HT1080 (cell line): ENCODE data around the gene MOB1A. TPM values are rescaled to one million over a fixed set of nuclear protein-coding genes. Genes with fewer than 3 reads are reported as not detected.
"Not testable (repeated sequence)": the region's sequence is repeated elsewhere in the genome, so short reads cannot be mapped to it uniquely, and the experiment has no call there.

Experiments
- DNase-seq: peaks from one replicate; pipeline ENCODE4 v3.0.0-alpha.2; 2015; ENCODE audit warnings: low read depth
- total RNA-seq: library from RNA; depleted of rRNA; stranded (reverse); fragments of >200 nt; shearing (Covaris generic); gene quantifications from 2 replicates; pipeline ENCODE4 v1.2.3, GENCODE V29; 2014

Gene MOB1A
- total RNA-seq, 1 experiment from 2014 or later, result 83.8 TPM

GRCh38 chr2:74149570-74150319 lies 28.9 kb downstream of the MOB1A start:
- DNase-seq, result no peak

DNA sequence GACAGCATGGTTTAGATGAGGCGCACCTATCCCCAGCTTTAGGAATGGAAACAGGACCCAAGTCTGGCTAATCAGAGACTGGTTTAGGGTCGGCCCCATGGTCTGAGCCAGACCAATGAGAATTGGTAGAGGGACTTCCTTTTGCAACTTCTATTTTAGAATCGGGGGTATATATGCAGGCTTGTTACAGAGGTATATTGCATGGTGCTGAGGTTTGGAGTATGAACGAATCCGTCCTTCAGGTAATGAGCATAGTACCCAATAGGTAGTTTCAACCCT lies 29.5 kb downstream of the MOB1A start:
- DNase-seq, result no peak

DNA sequence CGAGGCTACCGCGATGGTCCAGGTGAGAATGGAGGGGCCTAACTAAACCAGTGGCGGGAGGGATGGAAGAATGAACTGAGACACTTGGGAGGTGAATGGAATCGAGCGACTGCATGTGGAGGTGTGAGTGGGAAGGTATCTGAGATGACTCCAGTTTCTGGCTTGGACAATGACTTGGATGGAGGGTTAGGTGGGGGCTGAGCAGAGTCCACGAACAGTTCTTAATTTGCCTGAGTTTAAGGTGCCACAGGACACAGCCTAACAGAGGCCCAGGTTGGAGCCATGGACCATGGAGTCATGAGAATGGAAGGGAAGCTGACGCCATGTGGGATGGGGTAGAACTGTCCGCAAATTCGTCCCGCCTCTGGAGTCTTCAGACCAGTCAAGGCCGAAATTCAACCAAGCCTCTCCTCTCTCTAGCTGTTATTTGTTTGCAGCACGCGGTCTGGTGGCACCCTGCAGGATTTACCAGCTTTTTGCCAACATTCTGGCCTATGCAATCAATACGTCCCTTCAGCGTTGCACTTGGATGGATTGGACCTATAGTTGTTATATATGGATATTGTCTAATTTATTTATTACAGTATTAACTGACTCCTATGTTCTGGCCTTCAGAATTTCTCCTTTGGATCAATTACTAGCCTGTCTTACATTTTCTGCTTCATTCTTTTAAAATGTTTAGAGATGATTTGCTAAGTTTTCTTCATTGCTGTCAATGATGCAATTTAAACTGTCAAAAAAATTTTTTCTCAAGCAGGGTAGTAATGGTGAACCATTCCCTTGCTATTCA lies 30.0 kb downstream of the MOB1A start:
- peak; percentile 6 for DNase-seq

- DNase-seq, result peak; percentile 76
These were observed 30.8 kb downstream of the MOB1A start, which contains the start of gene BOLA3 for GRCh38 chr2:74147727-74148456. Gene BOLA3, minus strand, starts transcription at chr2:74147912. Its CDS starts 38 bp downstream, at chr2:74147874.

GRCh38 chr2:74146929-74147726 lies 31.6 kb downstream of the MOB1A start:
- no peak for DNase-seq

GRCh38 chr2:74142340-74142739 lies 36.3 kb downstream of the MOB1A start:
- no peak for DNase-seq

DNA sequence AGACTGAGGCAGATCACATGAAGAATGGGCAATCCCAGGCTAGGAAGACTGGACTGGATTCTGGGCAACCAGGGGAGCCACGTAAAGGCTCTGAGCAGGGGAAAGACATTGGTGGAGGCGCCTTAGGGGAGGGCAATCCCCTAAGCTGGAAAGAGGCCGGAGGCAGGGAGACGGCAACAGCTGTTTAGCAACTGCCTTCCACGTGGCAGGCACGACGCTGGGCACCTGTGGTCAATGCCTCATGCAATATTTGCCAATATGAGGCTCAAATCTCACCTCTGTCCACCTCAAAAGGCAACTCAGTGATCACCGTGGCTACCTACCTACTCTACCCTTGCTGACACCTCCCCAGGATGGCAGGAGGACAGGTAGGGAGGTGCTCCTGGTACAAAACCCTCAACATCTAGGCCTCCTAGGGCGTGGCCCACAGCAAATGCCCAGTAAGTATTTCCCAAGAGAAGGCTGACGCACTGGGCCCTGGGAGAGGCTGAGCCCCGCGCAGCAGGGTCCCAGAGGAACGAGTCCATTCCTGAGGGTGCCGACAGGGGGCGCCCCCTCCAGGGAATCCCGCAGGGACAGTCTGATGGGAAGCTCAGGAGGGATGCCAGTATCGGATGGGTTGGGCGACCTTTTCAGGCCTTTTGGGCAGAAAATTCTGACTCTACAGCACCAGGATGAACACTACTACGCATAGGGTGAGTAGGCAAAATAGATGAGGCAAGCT lies 39.9 kb downstream of the MOB1A start:
- no peak for DNase-seq

DNA sequence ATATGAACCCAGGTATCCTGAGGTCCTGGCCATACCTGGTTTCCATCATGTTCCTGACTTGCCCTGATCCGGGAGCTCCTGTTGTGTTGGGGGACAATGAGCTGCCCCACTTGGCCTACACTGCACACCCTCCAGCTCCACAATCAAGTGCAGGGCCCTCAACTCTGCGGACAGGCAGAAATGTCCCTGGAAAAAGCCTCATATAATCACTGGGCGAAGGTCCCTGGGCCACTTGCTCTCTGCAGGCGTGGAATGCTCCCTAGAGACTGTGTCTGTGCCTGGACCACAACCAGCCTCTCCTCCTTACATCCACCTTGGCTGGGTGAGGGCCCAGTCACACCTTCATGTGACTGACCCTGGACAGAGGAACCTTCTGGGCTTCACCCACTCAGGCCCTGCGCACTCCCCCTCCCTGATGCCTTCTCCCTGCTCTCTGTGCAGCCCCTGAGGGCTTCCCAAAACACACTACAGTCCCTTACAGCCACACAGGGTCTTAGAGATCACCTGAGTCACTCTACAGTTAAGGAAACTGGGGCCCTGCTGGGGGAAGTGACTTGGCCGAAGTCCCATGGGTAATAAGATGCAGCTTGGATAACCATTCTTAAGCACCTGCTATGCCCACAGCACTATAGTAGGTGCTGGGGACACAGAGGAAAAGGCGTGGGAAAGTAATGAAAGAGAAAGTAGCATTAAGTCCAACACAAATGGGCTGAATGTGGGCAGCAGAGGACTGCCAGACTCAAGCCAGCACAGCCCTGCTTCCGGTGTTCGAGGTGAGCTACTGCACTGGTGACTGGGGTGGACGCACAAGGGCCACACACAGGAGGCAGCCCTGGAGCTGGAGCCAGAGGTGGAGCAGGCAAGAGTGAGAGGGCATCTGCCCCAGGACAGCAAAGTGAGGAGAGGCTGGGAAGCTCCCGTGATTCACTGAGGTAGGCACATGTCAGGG lies 40.8 kb downstream of the MOB1A start:
- no peak for DNase-seq

DNA sequence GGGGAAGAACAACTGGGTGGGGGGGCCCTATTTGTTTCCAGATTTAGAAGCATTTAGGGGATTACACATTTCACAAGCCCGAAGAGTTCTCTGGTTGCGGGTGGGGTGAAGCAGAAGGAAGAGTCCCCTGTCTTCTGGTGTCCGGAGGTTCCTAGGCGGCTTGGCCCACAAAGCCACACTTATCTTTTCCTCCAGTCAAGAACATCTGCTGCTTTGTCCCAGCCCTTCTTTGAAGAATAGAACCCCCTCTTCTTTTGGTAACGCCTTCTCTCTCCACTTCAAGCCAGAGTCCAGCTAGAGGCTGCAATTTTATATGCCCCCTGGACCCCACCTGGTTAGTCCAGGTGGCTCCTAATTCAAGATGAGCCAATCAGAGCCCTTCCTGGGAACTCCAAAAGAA lies 46.8 kb downstream of the MOB1A start:
- no peak for DNase-seq

GRCh38 chr2:74130211-74130995 lies 48.3 kb downstream of the MOB1A start:
- DNase-seq, result no peak

DNA sequence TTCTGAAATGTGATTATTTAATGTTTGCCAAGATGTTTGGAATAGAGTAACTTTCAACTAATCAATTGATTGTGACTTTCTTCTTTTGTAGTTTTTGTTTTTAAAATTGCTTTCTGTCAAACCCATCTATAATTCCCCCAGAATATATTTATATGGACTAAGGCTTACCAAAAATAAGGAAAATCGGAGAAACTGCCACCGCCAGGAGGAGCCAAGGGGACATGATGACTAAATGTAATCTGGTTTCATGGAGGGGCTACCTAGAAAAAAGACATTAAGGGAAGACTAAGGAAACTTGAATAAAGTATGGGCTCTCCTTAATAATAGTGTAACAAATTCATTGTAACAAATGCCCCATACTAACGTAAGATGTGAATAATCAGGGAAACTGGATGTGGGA lies 50.5 kb downstream of the MOB1A start:
- DNase-seq, result no peak

- not testable (repeated sequence) for DNase-seq
These were observed 54.7 kb downstream of the MOB1A start for GRCh38 chr2:74123955-74124354.

- DNase-seq, result not testable (repeated sequence)
These were observed 56.8 kb downstream of the MOB1A start for GRCh38 chr2:74121846-74122245.

DNA sequence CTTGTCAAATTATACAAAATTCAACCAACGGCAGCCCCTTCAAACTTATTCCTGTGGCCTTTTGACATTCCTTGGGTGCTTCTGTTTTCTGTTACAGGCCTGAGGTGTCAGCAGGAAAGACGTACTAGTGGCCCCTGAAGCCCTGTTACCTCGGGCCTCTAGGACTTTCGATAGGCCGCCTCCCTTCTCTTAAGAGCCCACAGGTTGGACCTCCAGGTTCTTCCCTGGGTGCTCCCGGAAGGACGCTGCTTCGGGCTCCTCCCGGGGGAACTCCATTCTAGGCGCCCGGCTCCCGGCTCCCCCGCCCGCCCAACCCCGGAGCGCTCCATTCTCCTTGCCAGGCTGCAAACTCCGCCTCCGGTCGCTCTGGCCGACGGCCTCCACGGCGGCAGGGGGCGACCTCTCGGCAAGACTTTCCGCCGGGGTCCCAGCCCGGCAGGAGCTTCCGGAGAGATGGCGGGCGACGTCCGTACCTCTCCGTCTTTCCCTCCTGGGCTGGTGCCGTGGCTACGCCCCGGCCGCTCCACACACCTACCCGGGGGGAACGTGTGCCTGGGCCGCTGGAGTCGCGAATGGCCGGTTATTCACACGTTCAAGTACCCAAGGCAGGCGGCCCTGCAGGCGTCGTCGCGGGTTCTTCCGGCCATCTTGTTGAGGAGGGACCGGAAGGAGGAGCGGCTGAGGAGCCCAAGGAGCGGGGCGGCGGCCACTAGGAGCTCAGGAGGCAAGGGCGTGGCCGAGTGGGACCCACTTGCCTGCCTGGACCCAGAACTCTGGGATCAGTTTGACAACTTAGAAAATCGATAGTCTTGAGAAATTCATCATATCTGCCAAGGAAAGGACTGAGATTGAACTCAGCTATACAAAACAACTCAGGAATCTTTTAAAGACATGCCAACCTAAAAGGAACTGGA lies 58.5 kb downstream of the MOB1A start:
- DNase-seq, result peak; percentile 88

DNA sequence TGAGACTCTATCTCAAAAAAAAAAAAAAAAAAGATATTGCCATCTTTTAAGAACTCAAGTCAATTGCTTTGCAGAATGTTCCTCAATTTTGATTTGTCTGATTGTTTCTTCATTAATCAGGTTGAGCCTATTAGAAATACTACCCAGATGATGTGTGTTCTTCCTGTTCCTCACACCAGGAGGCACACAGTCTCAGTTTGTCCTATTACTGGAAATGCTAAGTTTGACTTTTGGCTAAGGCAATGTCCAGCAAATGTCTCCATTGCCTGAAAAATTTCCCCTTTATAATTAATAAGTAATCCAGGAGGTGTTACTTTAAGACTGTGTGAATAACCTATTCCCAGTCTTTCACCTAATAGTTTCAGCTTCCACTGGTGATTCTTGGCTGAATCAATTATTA lies 59.3 kb downstream of the MOB1A start:
- DNase-seq, result no peak

DNA sequence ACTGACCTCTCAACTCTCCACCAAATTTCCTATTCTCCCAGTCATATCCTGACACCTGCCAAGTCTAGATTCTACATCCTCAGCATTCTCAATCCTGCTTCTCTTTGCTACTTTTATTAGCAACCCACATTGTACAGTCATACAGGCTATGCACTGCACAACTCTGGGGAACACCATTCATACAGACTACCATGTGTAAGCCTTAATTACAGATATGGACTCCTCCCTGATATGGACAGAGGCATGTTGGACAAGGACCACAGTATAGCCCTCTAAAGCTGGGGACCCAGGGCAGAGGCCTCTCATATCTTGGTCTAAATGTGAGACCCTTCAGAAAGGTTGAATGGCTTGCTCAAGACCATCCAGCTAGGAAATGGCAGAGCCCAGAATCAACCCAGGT lies 67.3 kb downstream of the MOB1A start:
- DNase-seq, result no peak

DNA sequence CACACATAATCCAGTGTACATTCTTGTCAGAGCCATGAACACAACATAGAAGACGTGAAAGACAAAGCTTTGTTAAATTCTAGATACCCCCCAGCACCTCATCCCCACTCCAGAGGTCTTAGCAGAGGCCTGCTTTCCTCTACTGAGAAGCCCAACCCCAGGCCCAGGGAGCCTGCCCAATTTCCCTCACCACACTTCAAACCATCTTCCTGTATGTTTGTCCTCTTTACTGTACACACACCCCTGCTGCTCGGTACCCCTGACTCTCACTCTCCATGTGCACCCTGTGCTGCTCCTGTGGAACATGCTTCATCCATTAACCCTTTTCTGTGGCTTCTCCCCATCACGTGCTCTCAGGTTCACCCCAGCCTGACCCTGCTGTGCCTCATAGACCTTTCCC lies 68.1 kb downstream of the MOB1A start:
- DNase-seq, result no peak

GRCh38 chr2:74109551-74109950 lies 69.1 kb downstream of the MOB1A start:
- no peak for DNase-seq
